ENCODE data around the gene WNT1.

DNA sequence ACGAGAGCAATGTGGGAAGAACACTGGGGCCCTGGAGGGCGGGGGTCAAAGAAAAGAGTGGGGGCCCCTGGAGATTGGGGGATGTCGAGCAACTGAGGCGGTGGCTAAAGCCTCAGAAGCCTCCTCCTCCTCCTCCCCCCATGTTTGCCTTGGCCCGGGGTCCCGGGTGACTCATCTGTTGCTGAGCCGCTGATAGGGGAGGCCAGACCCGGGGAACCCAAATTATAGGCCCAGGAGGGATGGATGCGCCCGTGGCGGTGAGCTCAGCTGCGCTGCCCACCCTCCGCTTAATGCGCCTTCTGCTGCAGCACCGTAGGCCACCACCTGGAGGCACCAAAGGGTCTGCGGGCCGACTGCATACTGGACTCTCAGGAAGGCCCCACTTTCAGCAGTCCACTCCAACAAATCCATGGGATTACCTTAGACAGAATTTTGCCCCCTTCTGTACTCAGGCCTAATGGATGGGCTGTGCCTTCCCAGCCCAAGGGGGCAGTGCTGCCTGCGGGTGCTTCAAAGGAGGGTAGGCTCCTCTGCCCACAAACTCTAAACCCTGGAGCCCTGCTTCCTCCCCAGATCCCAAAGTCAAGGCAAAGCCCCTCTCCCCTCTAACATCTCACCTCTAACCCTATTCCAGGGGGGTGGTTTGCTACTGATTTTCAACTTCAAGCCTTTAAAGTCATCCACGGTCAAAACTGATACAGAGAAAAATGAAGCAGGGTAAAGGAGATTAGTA, 4.0 kb upstream of the WNT1 start:
- TF ChIP-seq, protein P1, sequence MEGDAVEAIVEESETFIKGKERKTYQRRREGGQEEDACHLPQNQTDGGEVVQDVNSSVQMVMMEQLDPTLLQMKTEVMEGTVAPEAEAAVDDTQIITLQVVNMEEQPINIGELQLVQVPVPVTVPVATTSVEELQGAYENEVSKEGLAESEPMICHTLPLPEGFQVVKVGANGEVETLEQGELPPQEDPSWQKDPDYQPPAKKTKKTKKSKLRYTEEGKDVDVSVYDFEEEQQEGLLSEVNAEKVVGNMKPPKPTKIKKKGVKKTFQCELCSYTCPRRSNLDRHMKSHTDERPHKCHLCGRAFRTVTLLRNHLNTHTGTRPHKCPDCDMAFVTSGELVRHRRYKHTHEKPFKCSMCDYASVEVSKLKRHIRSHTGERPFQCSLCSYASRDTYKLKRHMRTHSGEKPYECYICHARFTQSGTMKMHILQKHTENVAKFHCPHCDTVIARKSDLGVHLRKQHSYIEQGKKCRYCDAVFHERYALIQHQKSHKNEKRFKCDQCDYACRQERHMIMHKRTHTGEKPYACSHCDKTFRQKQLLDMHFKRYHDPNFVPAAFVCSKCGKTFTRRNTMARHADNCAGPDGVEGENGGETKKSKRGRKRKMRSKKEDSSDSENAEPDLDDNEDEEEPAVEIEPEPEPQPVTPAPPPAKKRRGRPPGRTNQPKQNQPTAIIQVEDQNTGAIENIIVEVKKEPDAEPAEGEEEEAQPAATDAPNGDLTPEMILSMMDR (IDR thresholded peaks at IDR 0.05; ENCODE audit: insufficient read depth, low read length) = peak; percentile 36
- TF ChIP-seq POLR2AphosphoS5 (IDR thresholded peaks at IDR 0.05; ENCODE audit: low read depth) = no peak
- TF ChIP-seq, protein P2, sequence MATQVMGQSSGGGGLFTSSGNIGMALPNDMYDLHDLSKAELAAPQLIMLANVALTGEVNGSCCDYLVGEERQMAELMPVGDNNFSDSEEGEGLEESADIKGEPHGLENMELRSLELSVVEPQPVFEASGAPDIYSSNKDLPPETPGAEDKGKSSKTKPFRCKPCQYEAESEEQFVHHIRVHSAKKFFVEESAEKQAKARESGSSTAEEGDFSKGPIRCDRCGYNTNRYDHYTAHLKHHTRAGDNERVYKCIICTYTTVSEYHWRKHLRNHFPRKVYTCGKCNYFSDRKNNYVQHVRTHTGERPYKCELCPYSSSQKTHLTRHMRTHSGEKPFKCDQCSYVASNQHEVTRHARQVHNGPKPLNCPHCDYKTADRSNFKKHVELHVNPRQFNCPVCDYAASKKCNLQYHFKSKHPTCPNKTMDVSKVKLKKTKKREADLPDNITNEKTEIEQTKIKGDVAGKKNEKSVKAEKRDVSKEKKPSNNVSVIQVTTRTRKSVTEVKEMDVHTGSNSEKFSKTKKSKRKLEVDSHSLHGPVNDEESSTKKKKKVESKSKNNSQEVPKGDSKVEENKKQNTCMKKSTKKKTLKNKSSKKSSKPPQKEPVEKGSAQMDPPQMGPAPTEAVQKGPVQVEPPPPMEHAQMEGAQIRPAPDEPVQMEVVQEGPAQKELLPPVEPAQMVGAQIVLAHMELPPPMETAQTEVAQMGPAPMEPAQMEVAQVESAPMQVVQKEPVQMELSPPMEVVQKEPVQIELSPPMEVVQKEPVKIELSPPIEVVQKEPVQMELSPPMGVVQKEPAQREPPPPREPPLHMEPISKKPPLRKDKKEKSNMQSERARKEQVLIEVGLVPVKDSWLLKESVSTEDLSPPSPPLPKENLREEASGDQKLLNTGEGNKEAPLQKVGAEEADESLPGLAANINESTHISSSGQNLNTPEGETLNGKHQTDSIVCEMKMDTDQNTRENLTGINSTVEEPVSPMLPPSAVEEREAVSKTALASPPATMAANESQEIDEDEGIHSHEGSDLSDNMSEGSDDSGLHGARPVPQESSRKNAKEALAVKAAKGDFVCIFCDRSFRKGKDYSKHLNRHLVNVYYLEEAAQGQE (IDR thresholded peaks at IDR 0.05; ENCODE audit: insufficient replicate concordance, low read depth) = no peak
